Measurements from ENCODE around the gene NUDT8. TPM values are rescaled to one million over a fixed set of nuclear protein-coding genes. Genes with fewer than 3 reads are reported as not detected.
A peak's percentile ranks its signal among the peaks of the same experiment; 100 is the strongest.

NUDT8 gene
- total RNA-seq, 4 donors from 2014 or later: 1.9 to 4.8 (median 3.5) TPM

- Histone ChIP-seq H3K27ac (replicated peaks in 1 of 4) (no peak overlapping the region), H3K27me3 (peaks cover 0 to 15% (median 9%) of the 10 kb centered on the region in 4 donors), H3K36me3 (peaks cover 31 to 52% (median 49%) of the 10 kb centered on the region in 4 donors), H3K9me3 (no peaks in the 10 kb centered on the region), H3K4me1 (peaks cover 28 to 47% (median 39%) of the 10 kb centered on the region in 4 donors), H3K4me3 (no peak overlapping the region)
- WGBS: 84% methylated on average over 12 of the region's 15 CpGs
- intact Hi-C loops (cut with DNase I): loop anchor here (10.0 kb wide), 1 partner anchor 104 kb away; no protein-coding TSS in a partner anchor
- TF ChIP-seq EP300 (IDR thresholded peaks at IDR 0.05) (no peak), POLR2A (IDR thresholded peaks at IDR 0.05; ENCODE audit: low read depth) (no peak), POLR2AphosphoS5 (IDR thresholded peaks at IDR 0.05) (no peak)
- TF ChIP-seq, protein P1, sequence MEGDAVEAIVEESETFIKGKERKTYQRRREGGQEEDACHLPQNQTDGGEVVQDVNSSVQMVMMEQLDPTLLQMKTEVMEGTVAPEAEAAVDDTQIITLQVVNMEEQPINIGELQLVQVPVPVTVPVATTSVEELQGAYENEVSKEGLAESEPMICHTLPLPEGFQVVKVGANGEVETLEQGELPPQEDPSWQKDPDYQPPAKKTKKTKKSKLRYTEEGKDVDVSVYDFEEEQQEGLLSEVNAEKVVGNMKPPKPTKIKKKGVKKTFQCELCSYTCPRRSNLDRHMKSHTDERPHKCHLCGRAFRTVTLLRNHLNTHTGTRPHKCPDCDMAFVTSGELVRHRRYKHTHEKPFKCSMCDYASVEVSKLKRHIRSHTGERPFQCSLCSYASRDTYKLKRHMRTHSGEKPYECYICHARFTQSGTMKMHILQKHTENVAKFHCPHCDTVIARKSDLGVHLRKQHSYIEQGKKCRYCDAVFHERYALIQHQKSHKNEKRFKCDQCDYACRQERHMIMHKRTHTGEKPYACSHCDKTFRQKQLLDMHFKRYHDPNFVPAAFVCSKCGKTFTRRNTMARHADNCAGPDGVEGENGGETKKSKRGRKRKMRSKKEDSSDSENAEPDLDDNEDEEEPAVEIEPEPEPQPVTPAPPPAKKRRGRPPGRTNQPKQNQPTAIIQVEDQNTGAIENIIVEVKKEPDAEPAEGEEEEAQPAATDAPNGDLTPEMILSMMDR (IDR thresholded peaks at IDR 0.05): no peak
- no peak for DNase-seq (ENCODE audit: extremely low spot score)
Observed at GRCh38 chr11:67610302-67610868, 19.4 kb downstream of the NUDT8 start.

DNA sequence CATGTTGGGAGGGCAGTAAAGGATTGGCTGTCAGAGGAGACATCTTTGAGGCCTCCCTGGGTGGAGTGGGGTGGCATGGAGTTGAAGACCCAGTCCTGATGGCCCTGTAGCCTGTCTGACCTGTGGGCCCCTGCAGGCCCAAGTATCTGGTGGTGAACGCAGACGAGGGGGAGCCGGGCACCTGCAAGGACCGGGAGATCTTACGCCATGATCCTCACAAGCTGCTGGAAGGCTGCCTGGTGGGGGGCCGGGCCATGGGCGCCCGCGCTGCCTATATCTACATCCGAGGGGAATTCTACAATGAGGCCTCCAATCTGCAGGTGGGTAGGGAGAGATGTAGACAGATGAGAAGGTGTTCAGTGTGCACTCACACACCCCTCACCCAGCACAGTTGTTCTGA is 20.4 kb downstream of the NUDT8 start:
- TF ChIP-seq, protein P1 (IDR thresholded peaks at IDR 0.05): no peak
- TF ChIP-seq POLR2AphosphoS5 (IDR thresholded peaks at IDR 0.05) (no peak), EP300 (IDR thresholded peaks at IDR 0.05) (no peak), POLR2A (IDR thresholded peaks at IDR 0.05; ENCODE audit: low read depth) (no peak)
- H3K36me3 ChIP-seq: peaks cover 31 to 52% (median 49%) of the 10 kb centered on the region in 4 donors
- no peak for DNase-seq (ENCODE audit: extremely low spot score)
- no peaks in the 10 kb centered on the region for H3K9me3 ChIP-seq
- H3K4me1 ChIP-seq: peaks cover 26 to 44% (median 37%) of the 10 kb centered on the region in 4 donors
- no peak overlapping the region for H3K4me3 ChIP-seq
- H3K27ac ChIP-seq (replicated peaks in 1 of 4): no peak overlapping the region
- 88% methylated on average over 10 of the region's 10 CpGs for WGBS
- intact Hi-C loops (cut with DNase I): loop anchor here (5.0 kb wide), 1 partner anchor 37 kb away; no protein-coding TSS in a partner anchor
- H3K27me3 ChIP-seq: peaks cover 0 to 5% (median 4%) of the 10 kb centered on the region in 4 donors

DNA sequence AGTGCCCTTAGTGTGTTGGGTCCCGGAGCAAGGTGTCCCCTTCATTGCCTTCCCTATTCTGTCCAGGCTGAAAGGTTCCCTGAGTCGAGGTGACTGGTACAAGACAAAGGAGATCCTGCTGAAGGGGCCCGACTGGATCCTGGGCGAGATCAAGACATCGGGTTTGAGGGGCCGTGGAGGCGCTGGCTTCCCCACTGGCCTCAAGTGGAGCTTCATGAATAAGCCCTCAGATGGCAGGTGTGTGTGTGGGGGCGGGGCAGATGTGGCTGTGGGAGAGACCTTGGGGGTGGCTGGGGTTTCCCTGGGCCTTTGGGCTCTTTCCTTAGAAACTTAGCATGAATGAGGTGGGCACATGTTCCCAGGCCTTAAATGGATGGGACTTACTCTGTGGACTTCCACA is 21.3 kb downstream of the NUDT8 start:
- Histone ChIP-seq H3K4me1 (peaks cover 19 to 36% (median 29%) of the 10 kb centered on the region in 4 donors), H3K27ac (replicated peaks in 1 of 4) (no peak overlapping the region), H3K9me3 (no peaks in the 10 kb centered on the region), H3K27me3 (peaks cover 0 to 5% (median 0%) of the 10 kb centered on the region in 4 donors), H3K36me3 (peaks cover 31 to 52% (median 49%) of the 10 kb centered on the region in 4 donors), H3K4me3 (no peak overlapping the region)
- DNase-seq (ENCODE audit: extremely low spot score): no peak
- intact Hi-C loops (cut with DNase I): loop anchor here (5.0 kb wide), 1 partner anchor 36 kb away; no protein-coding TSS in a partner anchor
- 94% methylated on average over 8 of the region's 8 CpGs for WGBS
- TF ChIP-seq POLR2A (IDR thresholded peaks at IDR 0.05; ENCODE audit: low read depth) (no peak), EP300 (IDR thresholded peaks at IDR 0.05) (no peak), POLR2AphosphoS5 (IDR thresholded peaks at IDR 0.05) (no peak)
- TF ChIP-seq, protein P1 (IDR thresholded peaks at IDR 0.05): no peak

GRCh38 chr11:67607507-67607906 is 22.2 kb downstream of the NUDT8 start:
- Histone ChIP-seq H3K36me3 (peaks cover 31 to 45% (median 42%) of the 10 kb centered on the region in 4 donors), H3K9me3 (no peaks in the 10 kb centered on the region), H3K4me1 (peaks cover 19 to 34% (median 28%) of the 10 kb centered on the region in 4 donors), H3K4me3 (peak overlapping the region; percentile 71 to 100 (median 96)), H3K27me3 (peaks cover 0 to 5% (median 0%) of the 10 kb centered on the region in 4 donors), H3K27ac (replicated peaks in 1 of 4) (peak overlapping the region; percentile 84 to 90 (median 87))
- no peak for DNase-seq (ENCODE audit: extremely low spot score)
- intact Hi-C loops (cut with DNase I): loop anchor here (5.0 kb wide), 1 partner anchor 35 kb away; no protein-coding TSS in a partner anchor
- TF ChIP-seq POLR2A (IDR thresholded peaks at IDR 0.05; ENCODE audit: low read depth) (no peak), EP300 (IDR thresholded peaks at IDR 0.05) (no peak), POLR2AphosphoS5 (IDR thresholded peaks at IDR 0.05) (no peak)
- TF ChIP-seq, protein P1 (IDR thresholded peaks at IDR 0.05): no peak
- 47% methylated on average over 9 of the region's 9 CpGs for WGBS

Measured in esophagus muscularis mucosa (tissue), 4 donors.